Measurements from ENCODE around the gene ATRNL1.

- no peak for TF ChIP-seq EP300 (IDR thresholded peaks at IDR 0.05)
- TF ChIP-seq CTCF (IDR thresholded peaks at IDR 0.05) = no peak
- no peak for TF ChIP-seq POLR2AphosphoS5 (IDR thresholded peaks at IDR 0.05)
- no peak for TF ChIP-seq POLR2A (IDR thresholded peaks at IDR 0.05)
Observed at GRCh38 chr10:115711306-115711705, 618.1 kb downstream of the ATRNL1 start.
